Measurements from ENCODE around the gene GET4. TPM values are rescaled to one million over a fixed set of nuclear protein-coding genes. Genes with fewer than 3 reads are reported as not detected.

Gene GET4
- total RNA-seq, 2 donors from 2014 or later, result 50.0 to 91.9 TPM

DNA sequence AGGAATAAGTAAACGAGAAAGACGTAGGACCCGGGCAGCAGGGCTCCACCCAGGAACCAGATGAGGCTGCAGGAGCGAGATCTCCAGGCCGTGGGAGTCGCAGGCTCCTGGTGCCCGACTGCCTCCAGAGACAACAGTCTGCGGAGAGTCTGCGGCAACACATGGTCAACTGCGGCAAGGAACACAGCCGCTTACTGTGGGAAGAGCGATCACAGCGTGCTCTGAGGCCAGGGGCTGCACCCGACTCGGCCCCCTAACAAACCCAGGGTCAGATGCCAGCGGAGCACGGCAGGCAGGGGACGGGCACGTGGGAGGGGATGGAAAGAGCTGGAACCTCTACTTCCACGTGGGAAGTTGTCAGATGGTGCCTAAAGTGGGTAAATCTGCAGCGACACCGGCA, 26.6 kb downstream of the GET4 start:
- no peak for DNase-seq (ENCODE audit: low spot score)
- no peaks in the 10 kb centered on the region for H3K27me3 ChIP-seq (replicated peaks; ENCODE audit: insufficient read depth)
- no peaks in the 10 kb centered on the region for H3K36me3 ChIP-seq
- whole genome bisulfite sequencing, result 89% methylated on average over 22 of the region's 22 CpGs
- intact Hi-C loops (cut with DNase I), result no loop called here
- no peaks in the 10 kb centered on the region for H3K9me3 ChIP-seq
- no peaks in the 10 kb centered on the region for H3K4me1 ChIP-seq (replicated peaks)
- TF ChIP-seq, protein P1, sequence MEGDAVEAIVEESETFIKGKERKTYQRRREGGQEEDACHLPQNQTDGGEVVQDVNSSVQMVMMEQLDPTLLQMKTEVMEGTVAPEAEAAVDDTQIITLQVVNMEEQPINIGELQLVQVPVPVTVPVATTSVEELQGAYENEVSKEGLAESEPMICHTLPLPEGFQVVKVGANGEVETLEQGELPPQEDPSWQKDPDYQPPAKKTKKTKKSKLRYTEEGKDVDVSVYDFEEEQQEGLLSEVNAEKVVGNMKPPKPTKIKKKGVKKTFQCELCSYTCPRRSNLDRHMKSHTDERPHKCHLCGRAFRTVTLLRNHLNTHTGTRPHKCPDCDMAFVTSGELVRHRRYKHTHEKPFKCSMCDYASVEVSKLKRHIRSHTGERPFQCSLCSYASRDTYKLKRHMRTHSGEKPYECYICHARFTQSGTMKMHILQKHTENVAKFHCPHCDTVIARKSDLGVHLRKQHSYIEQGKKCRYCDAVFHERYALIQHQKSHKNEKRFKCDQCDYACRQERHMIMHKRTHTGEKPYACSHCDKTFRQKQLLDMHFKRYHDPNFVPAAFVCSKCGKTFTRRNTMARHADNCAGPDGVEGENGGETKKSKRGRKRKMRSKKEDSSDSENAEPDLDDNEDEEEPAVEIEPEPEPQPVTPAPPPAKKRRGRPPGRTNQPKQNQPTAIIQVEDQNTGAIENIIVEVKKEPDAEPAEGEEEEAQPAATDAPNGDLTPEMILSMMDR (IDR thresholded peaks at IDR 0.05), result no peak
- no peak for TF ChIP-seq POLR2A (IDR thresholded peaks at IDR 0.05)
- no peak overlapping the region for H3K4me3 ChIP-seq
- H3K27ac ChIP-seq, result no peak overlapping the region

DNA sequence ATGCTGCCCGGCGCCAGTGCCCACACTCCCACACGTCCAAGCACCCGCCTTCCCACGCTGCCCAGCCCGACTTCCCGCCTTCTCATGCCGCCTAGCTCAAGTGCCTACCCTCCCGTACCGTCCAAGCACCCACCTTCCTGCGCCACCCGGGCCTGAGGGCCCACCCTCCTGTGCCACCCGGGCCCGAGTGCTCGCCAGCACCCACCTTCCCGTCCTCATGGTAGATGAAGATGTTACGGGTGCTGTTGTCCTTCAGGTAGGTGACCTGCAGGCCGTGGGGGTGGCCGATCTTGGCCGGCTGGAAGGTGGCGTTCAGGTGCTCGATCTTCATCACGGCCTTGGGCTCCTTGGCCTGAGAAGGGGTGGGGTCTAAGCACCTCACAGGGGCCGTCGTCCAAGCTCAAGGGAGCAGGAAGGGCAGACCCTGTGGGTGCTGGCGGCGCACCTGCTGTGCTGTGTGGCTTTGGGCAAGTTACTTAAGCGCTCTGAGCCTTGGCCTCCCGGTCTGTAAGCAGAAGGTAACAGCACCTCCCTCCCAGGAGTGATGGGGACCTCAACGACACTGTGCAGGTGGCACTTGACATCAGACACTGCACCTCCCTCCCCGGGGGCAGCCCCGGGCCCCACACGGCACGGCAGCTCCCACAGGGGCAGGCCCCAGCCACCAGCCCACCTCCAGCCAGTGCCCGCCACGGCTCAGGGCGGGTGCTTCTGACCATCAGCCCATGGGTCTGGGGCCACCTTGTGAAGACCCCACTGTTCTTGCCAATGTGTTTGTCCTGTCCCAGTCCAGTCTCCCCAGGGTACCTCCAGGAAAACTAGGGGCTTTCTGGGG, 27.8 kb downstream of the GET4 start:
- H3K4me3 ChIP-seq, result no peak overlapping the region
- no peaks in the 10 kb centered on the region for H3K9me3 ChIP-seq
- TF ChIP-seq POLR2A (IDR thresholded peaks at IDR 0.05) (no peak), POLR2AphosphoS5 (IDR thresholded peaks at IDR 0.05) (no peak)
- TF ChIP-seq, protein P1 (IDR thresholded peaks at IDR 0.05), result no peak
- H3K27ac ChIP-seq, result no peak overlapping the region
- no peaks in the 10 kb centered on the region for H3K4me1 ChIP-seq (replicated peaks)
- no peaks in the 10 kb centered on the region for H3K27me3 ChIP-seq (replicated peaks; ENCODE audit: insufficient read depth)
- 87% methylated on average over 37 of the region's 37 CpGs for WGBS
- no peak for DNase-seq (ENCODE audit: low spot score)
- H3K36me3 ChIP-seq, result no peaks in the 10 kb centered on the region
- intact Hi-C loops (cut with DNase I), result no loop called here

DNA sequence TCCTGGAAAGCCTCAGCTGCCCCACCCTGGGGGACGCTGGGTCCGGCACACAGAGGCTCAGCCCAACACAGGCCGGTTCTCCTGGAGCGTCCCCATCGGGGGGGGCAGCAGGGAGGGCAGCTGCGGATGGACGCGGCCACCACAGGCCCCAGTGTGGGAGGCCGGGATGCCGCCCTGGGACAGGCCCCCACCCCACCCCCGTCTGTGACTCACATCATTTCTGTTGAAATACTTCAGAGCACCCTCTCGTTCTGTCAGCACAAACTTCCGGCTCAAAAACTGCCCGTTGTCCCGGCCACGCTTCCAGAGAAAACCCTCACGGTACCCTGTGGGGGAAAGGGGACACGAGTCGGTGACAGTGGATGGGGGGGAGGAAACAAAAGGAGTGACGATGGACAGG, 28.5 kb downstream of the GET4 start:
- no peak overlapping the region for H3K27ac ChIP-seq
- TF ChIP-seq POLR2AphosphoS5 (IDR thresholded peaks at IDR 0.05) (no peak), POLR2A (IDR thresholded peaks at IDR 0.05) (no peak)
- TF ChIP-seq, protein P1 (IDR thresholded peaks at IDR 0.05), result no peak
- no peaks in the 10 kb centered on the region for H3K9me3 ChIP-seq
- intact Hi-C loops (cut with DNase I), result no loop called here
- H3K4me3 ChIP-seq, result no peak overlapping the region
- H3K4me1 ChIP-seq (replicated peaks), result no peaks in the 10 kb centered on the region
- WGBS, result 63% methylated on average over 20 of the region's 20 CpGs
- H3K27me3 ChIP-seq (replicated peaks; ENCODE audit: insufficient read depth), result no peaks in the 10 kb centered on the region
- no peaks in the 10 kb centered on the region for H3K36me3 ChIP-seq
- no peak for DNase-seq (ENCODE audit: low spot score)

DNA sequence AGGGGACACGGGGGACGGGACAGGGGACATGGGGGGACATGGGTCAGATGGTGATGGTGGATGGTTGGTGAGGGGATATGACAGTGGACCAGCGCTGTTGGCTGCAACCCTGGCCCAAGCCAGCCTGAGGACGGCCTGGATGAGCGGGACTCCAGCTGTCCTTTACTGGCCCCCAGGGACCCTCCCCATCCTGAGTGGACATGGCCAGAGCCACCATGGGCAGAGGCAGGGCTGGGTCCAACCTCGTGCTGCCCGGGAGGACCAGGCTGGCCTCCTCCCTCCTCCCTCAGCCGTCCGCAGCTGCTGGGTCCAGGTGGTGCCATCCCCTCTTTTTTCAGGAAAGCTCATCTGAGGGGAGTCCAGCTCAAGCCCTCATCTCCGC, 30.4 kb downstream of the GET4 start:
- Histone ChIP-seq H3K4me3 (no peak overlapping the region), H3K27ac (no peak overlapping the region), H3K4me1 (replicated peaks) (no peaks in the 10 kb centered on the region), H3K36me3 (no peaks in the 10 kb centered on the region), H3K9me3 (no peaks in the 10 kb centered on the region), H3K27me3 (replicated peaks; ENCODE audit: insufficient read depth) (no peaks in the 10 kb centered on the region)
- TF ChIP-seq POLR2A (IDR thresholded peaks at IDR 0.05), result no peak
- TF ChIP-seq, protein P1 (IDR thresholded peaks at IDR 0.05), result no peak
- TF ChIP-seq POLR2AphosphoS5 (IDR thresholded peaks at IDR 0.05), result no peak
- WGBS, result 68% methylated on average over 10 of the region's 10 CpGs
- intact Hi-C loops (cut with DNase I), result no loop called here
- no peak for DNase-seq (ENCODE audit: low spot score)
